HEK293 (cell line): Measurements from ENCODE around the gene PEAK3.
A peak's percentile ranks its signal among the peaks of the same experiment; 100 is the strongest.

Experiments
- MYNN ChIP-seq: fragments of 450-650 bp; formaldehyde crosslinking; IDR thresholded peaks from 2 replicates; pipeline ENCODE4 v1.5.1; 2016; ENCODE audit warnings: missing biosample characterization, missing genetic modification characterization, borderline replicate concordance
- REPIN1 ChIP-seq: fragments of 450-650 bp; formaldehyde crosslinking; IDR thresholded peaks from 2 replicates; pipeline ENCODE4 v1.5.1; 2017; ENCODE audit warnings: missing biosample characterization, missing genetic modification characterization, low read depth
- SALL2 ChIP-seq: fragments of 450-650 bp; formaldehyde crosslinking; IDR thresholded peaks from 2 replicates; pipeline ENCODE4 v1.5.0; 2017; ENCODE audit warnings: missing biosample characterization, mild to moderate bottlenecking, missing genetic modification characterization, borderline replicate concordance
- SCRT1 ChIP-seq: fragments of 450-650 bp; formaldehyde crosslinking; IDR thresholded peaks from 2 replicates; pipeline ENCODE4 v1.5.1; 2016; ENCODE audit warnings: missing biosample characterization, missing genetic modification characterization, borderline replicate concordance
- WT1 ChIP-seq: fragments of 450-650 bp; formaldehyde crosslinking; IDR thresholded peaks from 2 replicates; pipeline ENCODE4 v1.5.1; 2016; ENCODE audit warnings: missing biosample characterization, missing genetic modification characterization
- YY1 ChIP-seq: fragments of 450-650 bp; formaldehyde crosslinking; IDR thresholded peaks from 2 replicates; pipeline ENCODE4 v1.5.1; 2018; ENCODE audit warnings: missing biosample characterization, missing genetic modification characterization
- ZNF16 ChIP-seq: fragments of 450-650 bp; formaldehyde crosslinking; IDR thresholded peaks from 2 replicates; pipeline ENCODE4 v1.5.1; 2016; ENCODE audit warnings: low read depth, missing biosample characterization, missing genetic modification characterization
- ZNF175 ChIP-seq: fragments of 450-650 bp; formaldehyde crosslinking; IDR thresholded peaks from 2 replicates; pipeline ENCODE4 v1.5.1; 2016; ENCODE audit warnings: missing biosample characterization, missing genetic modification characterization
- ZNF214 ChIP-seq: fragments of 450-650 bp; formaldehyde crosslinking; IDR thresholded peaks from 2 replicates; pipeline ENCODE4 v1.5.1; 2017; ENCODE audit warnings: missing biosample characterization, mild to moderate bottlenecking, missing genetic modification characterization, borderline replicate concordance
- ZNF302 ChIP-seq: fragments of 450-650 bp; formaldehyde crosslinking; IDR thresholded peaks from 2 replicates; pipeline ENCODE4 v1.5.1; 2016; ENCODE audit warnings: missing biosample characterization, missing genetic modification characterization, low read depth
- ZNF350 ChIP-seq: fragments of 450-650 bp; formaldehyde crosslinking; IDR thresholded peaks from 2 replicates; pipeline ENCODE4 v1.5.0; 2017; ENCODE audit warnings: missing biosample characterization, mild to moderate bottlenecking, missing genetic modification characterization
- ZNF37A ChIP-seq: fragments of 450-650 bp; IDR thresholded peaks from 2 replicates; pipeline ENCODE4 v1.5.1; 2018; ENCODE audit warnings: missing biosample characterization, missing genetic modification characterization
- ZNF416 ChIP-seq: fragments of 450-650 bp; formaldehyde crosslinking; IDR thresholded peaks from 2 replicates; pipeline ENCODE4 v1.5.1; 2016; ENCODE audit warnings: missing biosample characterization, missing genetic modification characterization
- ZNF548 ChIP-seq: fragments of 450-650 bp; formaldehyde crosslinking; IDR thresholded peaks from 2 replicates; pipeline ENCODE4 v1.5.1; 2016; ENCODE audit warnings: missing biosample characterization, missing genetic modification characterization
- ZNF558 ChIP-seq: fragments of 450-650 bp; formaldehyde crosslinking; IDR thresholded peaks from 2 replicates; pipeline ENCODE4 v1.5.1; 2016; ENCODE audit warnings: missing biosample characterization, missing genetic modification characterization
- ZNF621 ChIP-seq: fragments of 450-650 bp; formaldehyde crosslinking; IDR thresholded peaks from 2 replicates; pipeline ENCODE4 v1.5.1; 2017; ENCODE audit warnings: missing biosample characterization, missing genetic modification characterization
- ZNF660 ChIP-seq: fragments of 450-650 bp; IDR thresholded peaks from 2 replicates; pipeline ENCODE4 v1.5.1; 2018; ENCODE audit warnings: missing biosample characterization, mild to moderate bottlenecking, missing genetic modification characterization
- ZNF677 ChIP-seq: fragments of 450-650 bp; IDR thresholded peaks from 2 replicates; pipeline ENCODE4 v1.5.0; 2018; ENCODE audit warnings: missing biosample characterization, mild to moderate bottlenecking, missing genetic modification characterization, moderate library complexity
- ZSCAN16 ChIP-seq: fragments of 450-650 bp; formaldehyde crosslinking; IDR thresholded peaks from 2 replicates; pipeline ENCODE4 v1.5.1; 2016; ENCODE audit warnings: missing biosample characterization, missing genetic modification characterization
- TF ChIP-seq, protein P1 (sequence below): fragments of 450-650 bp; formaldehyde crosslinking; IDR thresholded peaks from 2 replicates; pipeline ENCODE4 v1.5.1; 2016; ENCODE audit warnings: missing biosample characterization, missing genetic modification characterization
- TF ChIP-seq, protein P2 (sequence below): fragments of 450-650 bp; formaldehyde crosslinking; conservative IDR thresholded peaks from 2 replicates; pipeline ENCODE4 v1.5.1; 2016; ENCODE audit warnings: low read depth, missing biosample characterization, missing genetic modification characterization
- TF ChIP-seq, protein P3 (sequence below): fragments of 450-650 bp; formaldehyde crosslinking; IDR thresholded peaks from 2 replicates; pipeline ENCODE4 v1.5.1; 2017; ENCODE audit warnings: missing biosample characterization, missing genetic modification characterization
- TF ChIP-seq, protein P4 (sequence below): fragments of 450-650 bp; formaldehyde crosslinking; conservative IDR thresholded peaks from 2 replicates; pipeline ENCODE4 v1.5.1; 2016; ENCODE audit warnings: low read depth, missing biosample characterization, missing genetic modification characterization
- TF ChIP-seq, protein P5 (sequence below): fragments of 450-650 bp; formaldehyde crosslinking; IDR thresholded peaks from 2 replicates; pipeline ENCODE4 v1.5.1; 2016; ENCODE audit warnings: missing biosample characterization, missing genetic modification characterization
- TF ChIP-seq, protein P6 (sequence below): fragments of 450-650 bp; IDR thresholded peaks from 2 replicates; pipeline ENCODE4 v1.5.1; 2018; ENCODE audit warnings: missing biosample characterization, missing genetic modification characterization

PEAK3 gene

DNA sequence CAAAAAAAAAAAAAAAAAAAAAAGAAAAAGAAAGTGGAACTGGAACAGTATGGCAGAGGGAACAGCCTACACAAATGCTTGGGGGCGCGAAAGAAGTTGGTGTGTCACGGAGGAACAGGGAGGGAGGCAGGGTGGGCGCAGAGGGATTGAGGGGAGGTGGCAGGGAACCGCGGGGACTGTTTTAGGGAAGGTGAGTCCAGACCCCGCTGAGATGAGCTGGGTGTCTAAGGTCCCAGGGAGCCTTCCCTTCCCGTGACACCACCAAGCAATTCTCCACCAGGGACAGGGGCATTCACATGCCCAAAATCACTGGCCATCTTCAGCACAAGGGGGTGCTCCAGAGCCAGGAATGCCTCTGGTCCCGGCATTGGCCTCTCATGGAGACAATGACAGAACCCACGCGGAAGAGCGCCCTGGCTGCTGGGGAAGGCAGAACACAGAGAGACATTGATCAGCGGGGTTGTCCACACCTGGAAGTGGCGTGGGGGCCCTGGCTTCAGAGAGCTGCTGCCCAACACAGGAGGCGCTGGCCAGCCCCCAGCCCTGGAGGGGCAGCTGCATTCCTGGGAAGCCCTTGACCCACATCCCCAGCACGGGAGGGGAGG lies 6.9 kb downstream of the PEAK3 start (continued):
- TF ChIP-seq, protein P1, sequence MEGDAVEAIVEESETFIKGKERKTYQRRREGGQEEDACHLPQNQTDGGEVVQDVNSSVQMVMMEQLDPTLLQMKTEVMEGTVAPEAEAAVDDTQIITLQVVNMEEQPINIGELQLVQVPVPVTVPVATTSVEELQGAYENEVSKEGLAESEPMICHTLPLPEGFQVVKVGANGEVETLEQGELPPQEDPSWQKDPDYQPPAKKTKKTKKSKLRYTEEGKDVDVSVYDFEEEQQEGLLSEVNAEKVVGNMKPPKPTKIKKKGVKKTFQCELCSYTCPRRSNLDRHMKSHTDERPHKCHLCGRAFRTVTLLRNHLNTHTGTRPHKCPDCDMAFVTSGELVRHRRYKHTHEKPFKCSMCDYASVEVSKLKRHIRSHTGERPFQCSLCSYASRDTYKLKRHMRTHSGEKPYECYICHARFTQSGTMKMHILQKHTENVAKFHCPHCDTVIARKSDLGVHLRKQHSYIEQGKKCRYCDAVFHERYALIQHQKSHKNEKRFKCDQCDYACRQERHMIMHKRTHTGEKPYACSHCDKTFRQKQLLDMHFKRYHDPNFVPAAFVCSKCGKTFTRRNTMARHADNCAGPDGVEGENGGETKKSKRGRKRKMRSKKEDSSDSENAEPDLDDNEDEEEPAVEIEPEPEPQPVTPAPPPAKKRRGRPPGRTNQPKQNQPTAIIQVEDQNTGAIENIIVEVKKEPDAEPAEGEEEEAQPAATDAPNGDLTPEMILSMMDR, result peak; percentile 97
- TF ChIP-seq, protein P2, sequence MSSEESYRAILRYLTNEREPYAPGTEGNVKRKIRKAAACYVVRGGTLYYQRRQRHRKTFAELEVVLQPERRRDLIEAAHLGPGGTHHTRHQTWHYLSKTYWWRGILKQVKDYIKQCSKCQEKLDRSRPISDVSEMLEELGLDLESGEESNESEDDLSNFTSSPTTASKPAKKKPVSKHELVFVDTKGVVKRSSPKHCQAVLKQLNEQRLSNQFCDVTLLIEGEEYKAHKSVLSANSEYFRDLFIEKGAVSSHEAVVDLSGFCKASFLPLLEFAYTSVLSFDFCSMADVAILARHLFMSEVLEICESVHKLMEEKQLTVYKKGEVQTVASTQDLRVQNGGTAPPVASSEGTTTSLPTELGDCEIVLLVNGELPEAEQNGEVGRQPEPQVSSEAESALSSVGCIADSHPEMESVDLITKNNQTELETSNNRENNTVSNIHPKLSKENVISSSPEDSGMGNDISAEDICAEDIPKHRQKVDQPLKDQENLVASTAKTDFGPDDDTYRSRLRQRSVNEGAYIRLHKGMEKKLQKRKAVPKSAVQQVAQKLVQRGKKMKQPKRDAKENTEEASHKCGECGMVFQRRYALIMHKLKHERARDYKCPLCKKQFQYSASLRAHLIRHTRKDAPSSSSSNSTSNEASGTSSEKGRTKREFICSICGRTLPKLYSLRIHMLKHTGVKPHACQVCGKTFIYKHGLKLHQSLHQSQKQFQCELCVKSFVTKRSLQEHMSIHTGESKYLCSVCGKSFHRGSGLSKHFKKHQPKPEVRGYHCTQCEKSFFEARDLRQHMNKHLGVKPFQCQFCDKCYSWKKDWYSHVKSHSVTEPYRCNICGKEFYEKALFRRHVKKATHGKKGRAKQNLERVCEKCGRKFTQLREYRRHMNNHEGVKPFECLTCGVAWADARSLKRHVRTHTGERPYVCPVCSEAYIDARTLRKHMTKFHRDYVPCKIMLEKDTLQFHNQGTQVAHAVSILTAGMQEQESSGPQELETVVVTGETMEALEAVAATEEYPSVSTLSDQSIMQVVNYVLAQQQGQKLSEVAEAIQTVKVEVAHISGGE (tag by site-specific recombination), result 0 out of 2 replicates have a peak, but pooled peaks have one; percentile 21
- TF ChIP-seq, protein P3, sequence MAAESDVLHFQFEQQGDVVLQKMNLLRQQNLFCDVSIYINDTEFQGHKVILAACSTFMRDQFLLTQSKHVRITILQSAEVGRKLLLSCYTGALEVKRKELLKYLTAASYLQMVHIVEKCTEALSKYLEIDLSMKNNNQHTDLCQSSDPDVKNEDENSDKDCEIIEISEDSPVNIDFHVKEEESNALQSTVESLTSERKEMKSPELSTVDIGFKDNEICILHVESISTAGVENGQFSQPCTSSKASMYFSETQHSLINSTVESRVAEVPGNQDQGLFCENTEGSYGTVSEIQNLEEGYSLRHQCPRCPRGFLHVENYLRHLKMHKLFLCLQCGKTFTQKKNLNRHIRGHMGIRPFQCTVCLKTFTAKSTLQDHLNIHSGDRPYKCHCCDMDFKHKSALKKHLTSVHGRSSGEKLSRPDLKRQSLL (tag by site-specific recombination), result peak; percentile 11; the same call in 1 of the 2 replicates
- TF ChIP-seq ZNF302 (tag by site-specific recombination) (no peak), ZNF350 (tag by site-specific recombination) (no peak), ZNF677 (tag by site-specific recombination) (no peak), WT1 (tag by site-specific recombination) (no peak), ZNF558 (peak; percentile 59; the same call in 1 of the 2 replicates), YY1 (no peak), ZNF214 (tag by site-specific recombination) (no peak), ZNF416 (tag by site-specific recombination) (no peak), ZSCAN16 (no peak), SCRT1 (no peak), ZNF621 (tag by site-specific recombination) (no peak), ZNF37A (no peak), ZNF548 (no peak), ZNF660 (no peak), ZNF175 (tag by site-specific recombination) (no peak), SALL2 (tag by site-specific recombination) (no peak), MYNN (tag by site-specific recombination) (no peak), ZNF16 (tag by site-specific recombination) (no peak), REPIN1 (tag by site-specific recombination) (no peak)
- TF ChIP-seq, protein P4, sequence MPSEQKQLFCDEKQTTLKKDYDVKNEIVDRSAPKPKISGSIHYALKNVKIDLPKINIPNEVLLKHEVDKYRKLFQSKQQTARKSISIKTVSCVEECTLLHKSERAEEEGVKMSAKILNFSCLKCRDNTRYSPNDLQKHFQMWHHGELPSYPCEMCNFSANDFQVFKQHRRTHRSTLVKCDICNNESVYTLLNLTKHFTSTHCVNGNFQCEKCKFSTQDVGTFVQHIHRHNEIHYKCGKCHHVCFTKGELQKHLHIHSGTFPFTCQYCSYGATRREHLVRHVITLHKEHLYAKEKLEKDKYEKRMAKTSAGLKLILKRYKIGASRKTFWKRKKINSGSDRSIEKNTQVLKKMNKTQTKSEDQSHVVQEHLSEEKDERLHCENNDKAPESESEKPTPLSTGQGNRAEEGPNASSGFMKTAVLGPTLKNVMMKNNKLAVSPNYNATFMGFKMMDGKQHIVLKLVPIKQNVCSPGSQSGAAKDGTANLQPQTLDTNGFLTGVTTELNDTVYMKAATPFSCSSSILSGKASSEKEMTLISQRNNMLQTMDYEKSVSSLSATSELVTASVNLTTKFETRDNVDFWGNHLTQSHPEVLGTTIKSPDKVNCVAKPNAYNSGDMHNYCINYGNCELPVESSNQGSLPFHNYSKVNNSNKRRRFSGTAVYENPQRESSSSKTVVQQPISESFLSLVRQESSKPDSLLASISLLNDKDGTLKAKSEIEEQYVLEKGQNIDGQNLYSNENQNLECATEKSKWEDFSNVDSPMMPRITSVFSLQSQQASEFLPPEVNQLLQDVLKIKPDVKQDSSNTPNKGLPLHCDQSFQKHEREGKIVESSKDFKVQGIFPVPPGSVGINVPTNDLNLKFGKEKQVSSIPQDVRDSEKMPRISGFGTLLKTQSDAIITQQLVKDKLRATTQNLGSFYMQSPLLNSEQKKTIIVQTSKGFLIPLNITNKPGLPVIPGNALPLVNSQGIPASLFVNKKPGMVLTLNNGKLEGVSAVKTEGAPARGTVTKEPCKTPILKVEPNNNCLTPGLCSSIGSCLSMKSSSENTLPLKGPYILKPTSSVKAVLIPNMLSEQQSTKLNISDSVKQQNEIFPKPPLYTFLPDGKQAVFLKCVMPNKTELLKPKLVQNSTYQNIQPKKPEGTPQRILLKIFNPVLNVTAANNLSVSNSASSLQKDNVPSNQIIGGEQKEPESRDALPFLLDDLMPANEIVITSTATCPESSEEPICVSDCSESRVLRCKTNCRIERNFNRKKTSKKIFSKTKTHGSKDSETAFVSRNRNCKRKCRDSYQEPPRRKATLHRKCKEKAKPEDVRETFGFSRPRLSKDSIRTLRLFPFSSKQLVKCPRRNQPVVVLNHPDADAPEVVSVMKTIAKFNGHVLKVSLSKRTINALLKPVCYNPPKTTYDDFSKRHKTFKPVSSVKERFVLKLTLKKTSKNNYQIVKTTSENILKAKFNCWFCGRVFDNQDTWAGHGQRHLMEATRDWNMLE (tag by site-specific recombination), result no peak
- TF ChIP-seq, protein P5, sequence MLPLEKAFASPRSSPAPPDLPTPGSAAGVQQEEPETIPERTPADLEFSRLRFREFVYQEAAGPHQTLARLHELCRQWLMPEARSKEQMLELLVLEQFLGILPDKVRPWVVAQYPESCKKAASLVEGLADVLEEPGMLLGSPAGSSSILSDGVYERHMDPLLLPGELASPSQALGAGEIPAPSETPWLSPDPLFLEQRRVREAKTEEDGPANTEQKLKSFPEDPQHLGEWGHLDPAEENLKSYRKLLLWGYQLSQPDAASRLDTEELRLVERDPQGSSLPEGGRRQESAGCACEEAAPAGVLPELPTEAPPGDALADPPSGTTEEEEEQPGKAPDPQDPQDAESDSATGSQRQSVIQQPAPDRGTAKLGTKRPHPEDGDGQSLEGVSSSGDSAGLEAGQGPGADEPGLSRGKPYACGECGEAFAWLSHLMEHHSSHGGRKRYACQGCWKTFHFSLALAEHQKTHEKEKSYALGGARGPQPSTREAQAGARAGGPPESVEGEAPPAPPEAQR (tag by site-specific recombination), result no peak
- TF ChIP-seq, protein P6, sequence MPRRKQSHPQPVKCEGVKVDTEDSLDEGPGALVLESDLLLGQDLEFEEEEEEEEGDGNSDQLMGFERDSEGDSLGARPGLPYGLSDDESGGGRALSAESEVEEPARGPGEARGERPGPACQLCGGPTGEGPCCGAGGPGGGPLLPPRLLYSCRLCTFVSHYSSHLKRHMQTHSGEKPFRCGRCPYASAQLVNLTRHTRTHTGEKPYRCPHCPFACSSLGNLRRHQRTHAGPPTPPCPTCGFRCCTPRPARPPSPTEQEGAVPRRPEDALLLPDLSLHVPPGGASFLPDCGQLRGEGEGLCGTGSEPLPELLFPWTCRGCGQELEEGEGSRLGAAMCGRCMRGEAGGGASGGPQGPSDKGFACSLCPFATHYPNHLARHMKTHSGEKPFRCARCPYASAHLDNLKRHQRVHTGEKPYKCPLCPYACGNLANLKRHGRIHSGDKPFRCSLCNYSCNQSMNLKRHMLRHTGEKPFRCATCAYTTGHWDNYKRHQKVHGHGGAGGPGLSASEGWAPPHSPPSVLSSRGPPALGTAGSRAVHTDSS, result no peak
